PC-3 (cell line): ENCODE results near the gene AZIN2. TPM values are rescaled to one million over a fixed set of nuclear protein-coding genes. Genes with fewer than 3 reads are reported as not detected.

ENCODE experiments used
- ATAC-seq: fragments of 200-7000 bp; cut with Tn5 transposase; 2 replicates; pipeline ENCODE4 v1.9.1; 2020; ENCODE audit warnings: mild to moderate bottlenecking, moderate library complexity
- BruUV-seq: library from RNA; stranded (reverse); fragments of 400-500 nt; replicated peaks from 2 replicates; lab custom pipeline; 2021; lab: Mats Ljungman, UMichigan
- CTCF ChIA-PET: fragments of 300-600 bp; sonication (Branson Sonifier 250); formaldehyde crosslinking; loops from one replicate; lab custom pipeline; 2022; ENCODE audit warnings: antibody characterized with exemption; lab: Charles Lee
- POLR2A ChIA-PET: fragments of 300-600 bp; sonication (Branson Sonifier 250); formaldehyde crosslinking; loops from one replicate; lab custom pipeline; 2022; ENCODE audit warnings: antibody characterized with exemption; ENCODE audit not compliant: unreplicated experiment; lab: Charles Lee
- DNase-seq: peaks from one replicate; pipeline ENCODE4 v3.0.0-alpha.2; 2015
- H2AFZ ChIP-seq: fragments of 300-600 bp; sonication (generic); 2 replicates; pipeline ENCODE4 v1.6.0; 2016; ENCODE audit warnings: antibody characterized with exemption, low read length
- H3F3A ChIP-seq: fragments of 300-600 bp; sonication (generic); one replicate; pipeline ENCODE4 v1.6.0; 2017; ENCODE audit warnings: antibody characterized with exemption, low read length, control low read depth, mild to moderate bottlenecking; ENCODE audit not compliant: unreplicated experiment
- H3K27ac ChIP-seq: fragments of 300-600 bp; sonication (generic); 2 replicates; pipeline ENCODE4 v1.5.1; 2016; ENCODE audit warnings: mild to moderate bottlenecking, low read length
- H3K27me3 ChIP-seq: fragments of 300-600 bp; sonication (generic); 2 replicates; pipeline ENCODE4 v1.6.1; 2016; ENCODE audit warnings: low read length, mixed read lengths
- H3K36me3 ChIP-seq: fragments of 300-600 bp; sonication (generic); 2 replicates; pipeline ENCODE4 v1.6.1; 2016; ENCODE audit warnings: low read depth, mixed run types, low read length, mixed read lengths
- H3K4me1 ChIP-seq: fragments of 300-600 bp; sonication (generic); 2 replicates; pipeline ENCODE4 v1.5.1; 2016; ENCODE audit warnings: low read length; ENCODE audit not compliant: insufficient read depth
- H3K4me2 ChIP-seq: fragments of 300-600 bp; sonication (generic); 2 replicates; pipeline ENCODE4 v1.6.0; 2016; ENCODE audit warnings: low read length
- H3K4me3 ChIP-seq: fragments of 300-600 bp; sonication (generic); 2 replicates; pipeline ENCODE4 v1.5.1; 2016; ENCODE audit warnings: mild to moderate bottlenecking, low read length, mixed read lengths
- H3K79me2 ChIP-seq: fragments of 300-600 bp; sonication (generic); 2 replicates; pipeline ENCODE4 v1.6.1; 2017; ENCODE audit warnings: low read length, mixed read lengths
- H3K9ac ChIP-seq: fragments of 300-600 bp; sonication (generic); 2 replicates; pipeline ENCODE4 v1.6.0; 2016; ENCODE audit warnings: mild to moderate bottlenecking, low read length
- H3K9me2 ChIP-seq: fragments of 300-600 bp; sonication (generic); replicated peaks from 2 replicates; pipeline ENCODE4 v1.6.1; 2016; ENCODE audit warnings: mixed run types, low read length, mixed read lengths
- H3K9me3 ChIP-seq: fragments of 300-600 bp; sonication (generic); 2 replicates; pipeline ENCODE4 v1.6.1; 2016; ENCODE audit warnings: low read length, mixed read lengths
- H4K20me1 ChIP-seq: fragments of 300-600 bp; sonication (generic); 2 replicates; pipeline ENCODE4 v1.6.1; 2016; ENCODE audit warnings: low read length, mixed read lengths
- EZH2 ChIP-seq: fragments of 300-600 bp; sonication (generic); IDR thresholded peaks from one replicate; pipeline ENCODE4 v1.6.1; 2017; ENCODE audit warnings: antibody characterized with exemption, mild to moderate bottlenecking, low read length; ENCODE audit not compliant: unreplicated experiment
- EZH2phosphoT487 ChIP-seq: fragments of 300-600 bp; sonication (generic); IDR thresholded peaks from 2 replicates; pipeline ENCODE4 v1.6.1; 2018; ENCODE audit warnings: mild to moderate bottlenecking, antibody characterized with exemption, low read length, borderline replicate concordance
- intact Hi-C: fragments of 100-400 bp; cut with micrococcal nuclease; formaldehyde crosslinking; loops from 2 replicates; pipeline ENCODE4 v1.9.0; 2023
- total RNA-seq: library from RNA; depleted of rRNA; stranded (reverse); fragments of >200 nt; gene quantifications from 2 replicates; pipeline ENCODE4 v1.2.3, GENCODE V29; 2014
- TF ChIP-seq, protein P1 (sequence below): fragments of 300-600 bp; sonication (generic); conservative IDR thresholded peaks from 2 replicates; pipeline ENCODE4 v1.5.1; 2017; ENCODE audit warnings: antibody characterized with exemption, low read depth, mild to moderate bottlenecking, low read length

AZIN2 gene
- total RNA-seq, 1 experiment from 2014 or later, result 2.2 TPM

DNA sequence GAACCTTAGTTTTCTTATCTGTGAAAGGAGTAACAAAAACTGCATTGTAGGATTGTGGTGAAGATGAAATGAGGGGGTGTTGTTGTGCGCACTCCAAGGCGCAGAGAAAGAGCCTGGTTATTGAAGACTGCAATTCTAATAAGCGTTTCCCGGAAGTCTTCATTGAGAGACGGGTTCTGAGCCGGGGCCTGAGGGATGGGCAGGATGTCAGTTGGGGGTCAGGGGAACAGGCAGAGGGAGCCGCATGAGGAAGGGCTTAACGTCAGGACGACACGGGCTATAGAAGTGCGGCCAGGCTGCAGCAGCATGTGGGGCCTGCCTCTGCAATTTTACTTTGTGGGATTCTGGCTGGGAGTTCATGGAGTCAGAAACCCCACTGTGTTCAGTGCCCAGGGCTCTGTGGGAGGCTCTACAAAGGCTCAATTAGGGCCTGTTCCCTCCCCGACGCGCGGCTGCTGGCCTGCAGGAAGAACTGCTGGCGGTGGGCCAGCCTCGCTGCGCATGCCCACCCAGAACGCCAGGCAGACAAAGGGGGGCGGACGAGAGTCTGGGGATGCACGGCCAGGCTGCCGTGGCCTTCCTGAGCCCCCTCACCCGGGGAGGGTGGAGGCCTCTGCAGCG is 80.2 kb downstream of the AZIN2 start:
- Histone ChIP-seq H3K4me2 (no peak overlapping the region), H3F3A (no peaks in the 10 kb centered on the region), H3K4me3 (no peak overlapping the region), H3K27ac (no peak overlapping the region), H3K9me3 (no peaks in the 10 kb centered on the region), H3K27me3 (no peaks in the 10 kb centered on the region), H3K79me2 (no peaks in the 10 kb centered on the region), H3K36me3 (no peaks in the 10 kb centered on the region), H3K4me1 (no peaks in the 10 kb centered on the region), H3K9ac (no peak overlapping the region), H2AFZ (no peak overlapping the region), H4K20me1 (no peaks in the 10 kb centered on the region), H3K9me2 (no peaks in the 10 kb centered on the region)
- ChIA-PET CTCF (no interaction called here), POLR2A (no interaction called here)
- intact Hi-C loops, result no loop called here
- no TSS peak for BruUV-seq
- ATAC-seq (no peak), DNase-seq (no peak)
- TF ChIP-seq EZH2, result no peak
- TF ChIP-seq, protein P1, sequence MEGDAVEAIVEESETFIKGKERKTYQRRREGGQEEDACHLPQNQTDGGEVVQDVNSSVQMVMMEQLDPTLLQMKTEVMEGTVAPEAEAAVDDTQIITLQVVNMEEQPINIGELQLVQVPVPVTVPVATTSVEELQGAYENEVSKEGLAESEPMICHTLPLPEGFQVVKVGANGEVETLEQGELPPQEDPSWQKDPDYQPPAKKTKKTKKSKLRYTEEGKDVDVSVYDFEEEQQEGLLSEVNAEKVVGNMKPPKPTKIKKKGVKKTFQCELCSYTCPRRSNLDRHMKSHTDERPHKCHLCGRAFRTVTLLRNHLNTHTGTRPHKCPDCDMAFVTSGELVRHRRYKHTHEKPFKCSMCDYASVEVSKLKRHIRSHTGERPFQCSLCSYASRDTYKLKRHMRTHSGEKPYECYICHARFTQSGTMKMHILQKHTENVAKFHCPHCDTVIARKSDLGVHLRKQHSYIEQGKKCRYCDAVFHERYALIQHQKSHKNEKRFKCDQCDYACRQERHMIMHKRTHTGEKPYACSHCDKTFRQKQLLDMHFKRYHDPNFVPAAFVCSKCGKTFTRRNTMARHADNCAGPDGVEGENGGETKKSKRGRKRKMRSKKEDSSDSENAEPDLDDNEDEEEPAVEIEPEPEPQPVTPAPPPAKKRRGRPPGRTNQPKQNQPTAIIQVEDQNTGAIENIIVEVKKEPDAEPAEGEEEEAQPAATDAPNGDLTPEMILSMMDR, result no peak
- no peak for TF ChIP-seq EZH2phosphoT487

DNA sequence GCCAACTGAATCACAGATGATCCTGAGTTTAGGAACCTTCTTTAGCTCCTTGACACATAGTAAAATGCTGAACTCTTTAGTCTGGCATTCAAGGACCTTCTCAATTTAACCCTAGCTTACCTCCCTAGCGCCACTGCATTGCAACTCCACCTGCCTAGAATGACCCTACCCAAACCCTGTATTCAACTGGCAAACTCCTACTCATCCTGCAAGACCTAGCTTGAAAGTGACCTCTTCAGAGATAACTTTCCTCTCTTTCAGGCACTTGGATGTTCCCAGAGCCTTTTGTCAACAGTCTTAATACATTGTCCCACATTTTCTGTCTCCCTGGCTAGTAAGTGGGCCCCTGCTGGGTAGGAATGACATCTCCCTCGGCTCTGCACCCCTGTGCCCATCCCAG is 81.2 kb downstream of the AZIN2 start:
- no TSS peak for BruUV-seq
- H3K4me3 ChIP-seq, result no peak overlapping the region
- H3K9me2 ChIP-seq, result no peaks in the 10 kb centered on the region
- POLR2A ChIA-PET, result no interaction called here
- H3K27me3 ChIP-seq, result no peaks in the 10 kb centered on the region
- no peaks in the 10 kb centered on the region for H3K4me1 ChIP-seq
- CTCF ChIA-PET, result no interaction called here
- intact Hi-C loops, result no loop called here
- no peaks in the 10 kb centered on the region for H4K20me1 ChIP-seq
- no peaks in the 10 kb centered on the region for H3K79me2 ChIP-seq
- no peak overlapping the region for H3K9ac ChIP-seq
- H3K9me3 ChIP-seq, result no peaks in the 10 kb centered on the region
- DNase-seq (no peak), ATAC-seq (no peak)
- no peak overlapping the region for H2AFZ ChIP-seq
- no peaks in the 10 kb centered on the region for H3K36me3 ChIP-seq
- H3F3A ChIP-seq, result no peaks in the 10 kb centered on the region
- no peak overlapping the region for H3K27ac ChIP-seq
- TF ChIP-seq EZH2 (no peak), EZH2phosphoT487 (no peak)
- TF ChIP-seq, protein P1, result no peak
- H3K4me2 ChIP-seq, result no peak overlapping the region

DNA sequence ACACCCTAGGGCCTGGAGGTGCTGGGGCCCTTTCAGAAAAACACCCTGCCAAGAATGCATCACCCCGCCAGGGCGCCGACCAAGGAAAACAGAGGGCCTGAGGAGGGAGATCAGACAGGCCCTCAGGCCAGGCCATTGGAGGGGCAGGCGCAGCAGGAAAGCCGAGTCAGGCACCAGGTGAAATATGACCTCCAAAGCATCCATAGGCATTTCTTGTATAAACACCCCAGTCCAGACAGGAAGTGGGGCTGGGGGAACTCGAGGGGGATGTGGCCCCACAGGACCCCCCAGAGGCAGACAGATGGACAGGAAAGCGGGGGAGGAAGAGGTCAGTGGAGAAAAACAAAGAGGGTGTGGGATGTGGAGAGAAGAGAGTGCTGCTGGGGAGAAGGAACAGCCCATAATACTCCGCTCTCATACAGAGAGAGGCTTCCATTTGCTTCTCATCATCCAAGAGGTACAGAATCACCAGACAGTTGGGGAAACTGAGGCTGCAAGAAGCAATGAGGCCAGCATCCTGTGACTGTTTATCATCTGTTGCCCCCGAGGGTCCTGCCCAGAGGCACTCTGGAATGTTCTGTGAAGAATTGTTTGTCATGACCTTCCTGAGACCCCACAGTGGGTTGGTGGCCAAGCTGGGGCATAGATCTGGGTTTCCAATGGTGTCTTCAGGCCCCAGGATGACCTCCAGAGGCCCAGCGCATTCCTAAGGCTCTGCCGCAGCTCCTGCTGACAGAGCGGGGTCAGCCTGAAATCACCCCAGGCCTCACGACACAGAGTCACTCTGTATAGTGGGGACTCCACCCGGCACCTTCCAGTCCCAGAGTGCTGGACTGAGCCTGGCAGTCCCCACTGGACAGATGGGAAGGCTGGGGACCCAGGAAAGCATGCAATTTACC is 82.9 kb downstream of the AZIN2 start:
- Histone ChIP-seq H3K27ac (no peak overlapping the region), H3F3A (no peaks in the 10 kb centered on the region), H3K9me3 (no peaks in the 10 kb centered on the region), H2AFZ (no peak overlapping the region), H3K4me2 (no peak overlapping the region), H3K79me2 (no peaks in the 10 kb centered on the region), H3K4me3 (no peak overlapping the region), H3K36me3 (no peaks in the 10 kb centered on the region), H4K20me1 (no peaks in the 10 kb centered on the region), H3K27me3 (no peaks in the 10 kb centered on the region), H3K9ac (no peak overlapping the region), H3K9me2 (no peaks in the 10 kb centered on the region), H3K4me1 (no peaks in the 10 kb centered on the region)
- intact Hi-C loops, result no loop called here
- TF ChIP-seq, protein P1, result no peak
- TF ChIP-seq EZH2phosphoT487, result no peak
- no peak for TF ChIP-seq EZH2
- ChIA-PET POLR2A (no interaction called here), CTCF (no interaction called here)
- ATAC-seq, result no peak
- DNase-seq, result no peak
- no TSS peak for BruUV-seq
